ENCODE data around the gene ANKS3.

GRCh38 chr16:4687946-4688673 is 46.0 kb downstream of the ANKS3 start:
- TF ChIP-seq, protein P1, sequence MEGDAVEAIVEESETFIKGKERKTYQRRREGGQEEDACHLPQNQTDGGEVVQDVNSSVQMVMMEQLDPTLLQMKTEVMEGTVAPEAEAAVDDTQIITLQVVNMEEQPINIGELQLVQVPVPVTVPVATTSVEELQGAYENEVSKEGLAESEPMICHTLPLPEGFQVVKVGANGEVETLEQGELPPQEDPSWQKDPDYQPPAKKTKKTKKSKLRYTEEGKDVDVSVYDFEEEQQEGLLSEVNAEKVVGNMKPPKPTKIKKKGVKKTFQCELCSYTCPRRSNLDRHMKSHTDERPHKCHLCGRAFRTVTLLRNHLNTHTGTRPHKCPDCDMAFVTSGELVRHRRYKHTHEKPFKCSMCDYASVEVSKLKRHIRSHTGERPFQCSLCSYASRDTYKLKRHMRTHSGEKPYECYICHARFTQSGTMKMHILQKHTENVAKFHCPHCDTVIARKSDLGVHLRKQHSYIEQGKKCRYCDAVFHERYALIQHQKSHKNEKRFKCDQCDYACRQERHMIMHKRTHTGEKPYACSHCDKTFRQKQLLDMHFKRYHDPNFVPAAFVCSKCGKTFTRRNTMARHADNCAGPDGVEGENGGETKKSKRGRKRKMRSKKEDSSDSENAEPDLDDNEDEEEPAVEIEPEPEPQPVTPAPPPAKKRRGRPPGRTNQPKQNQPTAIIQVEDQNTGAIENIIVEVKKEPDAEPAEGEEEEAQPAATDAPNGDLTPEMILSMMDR (IDR thresholded peaks at IDR 0.05) = no peak
- TF ChIP-seq POLR2A (IDR thresholded peaks at IDR 0.05) = no peak

Data from thyroid gland (tissue), 4 donors.